Smooth muscle cell (in vitro differentiated cells): Measurements from ENCODE around the gene NFYB. TPM values are rescaled to one million over a fixed set of nuclear protein-coding genes. Genes with fewer than 3 reads are reported as not detected.

Experiments
- DNase-seq: peaks from one replicate; lab custom pipeline; 2025; ENCODE audit not compliant: unreplicated experiment; lab: John Stamatoyannopoulos, UW
- H2AFZ ChIP-seq: fragments of 200-600 bp; sonication (generic); 2 replicates; pipeline ENCODE4 v1.6.0; 2016; ENCODE audit warnings: antibody characterized with exemption, low read depth, mild to moderate bottlenecking
- H3F3A ChIP-seq: fragments of 200-600 bp; sonication (generic); 2 replicates; pipeline ENCODE4 v1.6.0; 2017; ENCODE audit warnings: antibody characterized with exemption, low read depth
- H3K27ac ChIP-seq: fragments of 200-600 bp; sonication (generic); 2 replicates; pipeline ENCODE4 v1.5.1; 2016; ENCODE audit warnings: low read depth, mild to moderate bottlenecking
- H3K27me3 ChIP-seq: fragments of 200-600 bp; sonication (generic); 2 replicates; pipeline ENCODE4 v1.6.1; 2016; ENCODE audit warnings: low read depth, mild to moderate bottlenecking
- H3K36me3 ChIP-seq: fragments of 200-600 bp; sonication (generic); 2 replicates; pipeline ENCODE4 v1.5.1; 2016; ENCODE audit warnings: low read depth
- H3K4me1 ChIP-seq: fragments of 200-600 bp; sonication (generic); 2 replicates; pipeline ENCODE4 v1.5.1; 2016; ENCODE audit warnings: low read depth
- H3K4me2 ChIP-seq: fragments of 200-600 bp; sonication (generic); 2 replicates; pipeline ENCODE4 v1.6.0; 2016; ENCODE audit warnings: mild to moderate bottlenecking
- H3K4me3 ChIP-seq: fragments of 200-600 bp; sonication (generic); 2 replicates; pipeline ENCODE4 v1.5.1; 2016; ENCODE audit warnings: mild to moderate bottlenecking
- H3K79me2 ChIP-seq: fragments of 200-600 bp; sonication (generic); 2 replicates; pipeline ENCODE4 v1.6.0; 2016; ENCODE audit warnings: low read depth, mild to moderate bottlenecking
- H3K9ac ChIP-seq: fragments of 200-600 bp; sonication (generic); 2 replicates; pipeline ENCODE4 v1.6.0; 2016; ENCODE audit warnings: low read depth
- H3K9me3 ChIP-seq: fragments of 200-600 bp; sonication (generic); replicated peaks from 2 replicates; pipeline ENCODE4 v1.5.1; 2016; ENCODE audit warnings: low read depth
- H4K20me1 ChIP-seq: fragments of 200-600 bp; sonication (generic); 2 replicates; pipeline ENCODE4 v1.6.0; 2016; ENCODE audit warnings: low read depth
- CTCF ChIP-seq: fragments of 200-600 bp; sonication (generic); IDR thresholded peaks from 2 replicates; pipeline ENCODE4 v1.5.1; 2017; ENCODE audit warnings: borderline replicate concordance, mild to moderate bottlenecking, antibody characterized with exemption; ENCODE audit not compliant: insufficient read depth, poor library complexity, severe bottlenecking
- WGBS: methylation state at CpG from one replicate; pipeline ENCODE4 v1.1.7; 2016; ENCODE audit warnings: low lambda C conversion rate; 5-methylcytosine and 5-hydroxymethylcytosine counted together
- polyA plus RNA-seq: library from polyadenylated mRNA; unstranded; fragments of >200 nt; fragmentation: Nextera tagmentation; extraction: Ambion mirVana; gene quantifications from 2 replicates; pipeline ENCODE4 v1.2.1, GENCODE V29; 2016
- total RNA-seq: library from RNA; depleted of rRNA; stranded (reverse); fragments of >200 nt; gene quantifications from 2 replicates; pipeline ENCODE4 v1.2.3, GENCODE V29; 2014

The NFYB gene
- total and polyA plus RNA-seq, 2 experiments from 2014 or later: 20.2 to 22.6 TPM

- H3K4me2 ChIP-seq: no peak overlapping the region
- H2AFZ ChIP-seq: no peak overlapping the region
- no peak overlapping the region for H3K9ac ChIP-seq
- no peak overlapping the region for H3K27ac ChIP-seq
- no peak overlapping the region for H3K4me3 ChIP-seq
- peaks cover 18% of the 10 kb centered on the region for H3K4me1 ChIP-seq
- WGBS: 100% methylated on average over 1 of the region's 1 CpG
- peaks cover 24% of the 10 kb centered on the region for H3K79me2 ChIP-seq
- H3F3A ChIP-seq: no peaks in the 10 kb centered on the region
- TF ChIP-seq CTCF: no peak
- no peak for DNase-seq
- no peaks in the 10 kb centered on the region for H3K27me3 ChIP-seq
- H3K36me3 ChIP-seq: no peaks in the 10 kb centered on the region
- no peaks in the 10 kb centered on the region for H3K9me3 ChIP-seq
- H4K20me1 ChIP-seq: peaks cover 29% of the 10 kb centered on the region
Observed at GRCh38 chr12:104134882-104135281, 3.1 kb downstream of the NFYB start.

GRCh38 chr12:104133866-104134265, 4.1 kb downstream of the NFYB start:
- 68% methylated on average over 1 of the region's 1 CpG for WGBS
- Histone ChIP-seq H3F3A (no peaks in the 10 kb centered on the region), H4K20me1 (peaks cover 39% of the 10 kb centered on the region), H3K36me3 (no peaks in the 10 kb centered on the region), H3K4me1 (peaks cover 17% of the 10 kb centered on the region), H3K27ac (no peak overlapping the region), H3K79me2 (peaks cover 28% of the 10 kb centered on the region), H2AFZ (no peak overlapping the region), H3K4me2 (no peak overlapping the region), H3K9me3 (no peaks in the 10 kb centered on the region), H3K27me3 (no peaks in the 10 kb centered on the region), H3K4me3 (no peak overlapping the region), H3K9ac (no peak overlapping the region)
- no peak for DNase-seq
- TF ChIP-seq CTCF: no peak

- 92% methylated on average over 5 of the region's 5 CpGs for WGBS
- no peak overlapping the region for H3K4me2 ChIP-seq
Observed at GRCh38 chr12:104133321-104133720, 4.7 kb downstream of the NFYB start.

More at GRCh38 chr12:104133321-104133720, 4.7 kb downstream of the NFYB start:
- Histone ChIP-seq H3K27ac (no peak overlapping the region), H3K4me1 (peaks cover 11% of the 10 kb centered on the region), H3K36me3 (no peaks in the 10 kb centered on the region), H3F3A (no peaks in the 10 kb centered on the region), H3K27me3 (no peaks in the 10 kb centered on the region), H4K20me1 (peaks cover 42% of the 10 kb centered on the region), H3K9me3 (no peaks in the 10 kb centered on the region), H3K9ac (no peak overlapping the region), H2AFZ (no peak overlapping the region), H3K79me2 (peaks cover 28% of the 10 kb centered on the region), H3K4me3 (no peak overlapping the region)
- TF ChIP-seq CTCF: no peak
- DNase-seq: no peak
